ENCODE measurements around the gene HERC2. TPM values are rescaled to one million over a fixed set of nuclear protein-coding genes. Genes with fewer than 3 reads are reported as not detected.

Gene HERC2
- total and polyA plus RNA-seq, 2 of the 4 experiments (the other 2 are of a cell fraction) = 20.8 to 28.9 TPM

DNA sequence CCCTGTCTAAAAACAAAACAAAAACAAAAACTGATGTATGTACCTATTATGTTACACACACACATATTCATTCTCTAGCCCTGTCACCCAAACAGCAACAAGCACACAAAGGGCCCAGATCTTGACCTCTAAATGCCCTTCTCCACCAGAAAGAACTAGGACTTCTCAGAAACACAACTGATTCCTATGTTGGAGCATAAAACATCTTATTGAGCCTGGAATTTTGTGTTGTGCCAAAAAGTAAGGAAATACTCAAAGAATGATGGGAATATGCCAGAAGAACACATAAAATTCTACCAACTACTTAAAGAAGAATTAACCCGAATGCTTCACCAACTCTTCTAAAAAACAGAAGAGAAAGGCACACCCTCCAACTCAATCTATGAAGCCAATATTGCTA lies 156.2 kb downstream of the HERC2 start:
- Histone ChIP-seq H3K4ac (ENCODE audit: low read depth, low read length) (no peak overlapping the region), H3K56ac (ENCODE audit: extremely low read depth, insufficient read depth, low read length) (no peak overlapping the region), H3K4me3 (ENCODE audit: insufficient read depth, low read depth, low read length) (no peak overlapping the region), H3K14ac (replicated peaks; ENCODE audit: low read depth, low read length) (no peak overlapping the region), H3K9me3 (ENCODE audit: control insufficient read depth, insufficient read depth, low read length) (no peaks in the 10 kb centered on the region), H3K4me1 (ENCODE audit: control insufficient read depth, insufficient read depth, low read length) (no peaks in the 10 kb centered on the region), H2AK9ac (replicated peaks; ENCODE audit: low read depth, low read length, poor library complexity) (no peak overlapping the region), H3K27ac (ENCODE audit: insufficient read depth, low read length) (no peak overlapping the region), H2AFZ (replicated peaks; ENCODE audit: low read length, poor library complexity) (no peak overlapping the region), H4K91ac (ENCODE audit: insufficient read depth, low read depth, low read length) (no peak overlapping the region), H2AK5ac (ENCODE audit: low read depth, low read length) (no peak overlapping the region), H2BK120ac (ENCODE audit: low read depth, low read length) (no peak overlapping the region), H3K27me3 (ENCODE audit: control insufficient read depth, insufficient read depth, low read length) (no peaks in the 10 kb centered on the region), H3K23ac (ENCODE audit: low read depth, low read length) (no peak overlapping the region), H4K5ac (ENCODE audit: low read depth, low read length) (no peak overlapping the region), H3K79me1 (ENCODE audit: low read depth in 1 of 2, low read length in 2 of 2) (peaks cover 0 to 3% of the 10 kb centered on the region in 2 experiments; a peak in 2 of 4 replicates), H4K20me1 (ENCODE audit: insufficient read depth, low read length) (no peaks in the 10 kb centered on the region), H3K18ac (ENCODE audit: low read depth, low read length) (no peak overlapping the region), H3K9ac (ENCODE audit: low read depth, low read length) (no peak overlapping the region), H3K36me3 (ENCODE audit: control insufficient read depth, insufficient read depth, low read length) (peaks cover 35% of the 10 kb centered on the region), H3K4me2 (ENCODE audit: low read depth, low read length) (no peak overlapping the region), H2BK15ac (ENCODE audit: low read depth, low read length) (no peak overlapping the region), H2BK5ac (ENCODE audit: low read depth, low read length, poor library complexity, severe bottlenecking) (no peak overlapping the region), H2BK20ac (ENCODE audit: low read depth, low read length) (no peak overlapping the region), H3K9me1 (ENCODE audit: insufficient read depth, low read length) (no peaks in the 10 kb centered on the region; the same call in 1 of the 2 replicates), H4K8ac (ENCODE audit: low read depth in 2 of 2, low read length in 2 of 2) (no peak overlapping the region)
- dilution Hi-C loops (cut with HindIII; ENCODE audit: low sequenced_read_pairs, unreplicated experiment) (no loop called here), in situ Hi-C loops (cut with MboI; ENCODE audit: low sequenced_read_pairs) (no loop called here), intact Hi-C loops (cut with micrococcal nuclease) (loop anchor here (10.0 kb wide), 1 partner anchor 99 kb away; no protein-coding TSS in a partner anchor)
- BruUV-seq (replicated peaks) = no TSS peak
- ChIA-PET POLR2A (ENCODE audit: unreplicated experiment) (no interaction called here), CTCF (no interaction called here)
- WGBS, 2 experiments (ENCODE audit: extremely low coverage in 2 of 2, insufficient read length in 1 of 2) = no CpG with 5 or more reads among the region's 1 CpG
- TF ChIP-seq RAD21 (IDR thresholded peaks at IDR 0.05; ENCODE audit: low read length) (no peak), CHD1 (IDR thresholded peaks at IDR 0.05; ENCODE audit: low read depth, low read length) (no peak), FOS (IDR thresholded peaks at IDR 0.05; ENCODE audit: low read depth, low read length) (no peak), MXI1 (IDR thresholded peaks at IDR 0.05; ENCODE audit: borderline replicate concordance, low read depth, low read length) (no peak), SMC3 (IDR thresholded peaks at IDR 0.05; ENCODE audit: low read depth, low read length) (no peak), POLR2A (IDR thresholded peaks at IDR 0.05; ENCODE audit: low read depth, low read length) (no peak), RFX5 (IDR thresholded peaks at IDR 0.05; ENCODE audit: low read depth, low read length) (no peak), NFE2L2 (IDR thresholded peaks at IDR 0.05; ENCODE audit: low read depth, low read length) (no peak), MAZ (IDR thresholded peaks at IDR 0.05; ENCODE audit: borderline replicate concordance, low read depth, low read length) (no peak), MAFK (IDR thresholded peaks at IDR 0.05; ENCODE audit: low read depth, low read length) (no peak), CEBPB (IDR thresholded peaks at IDR 0.05; ENCODE audit: low read depth, low read length) (no peak)
- TF ChIP-seq, protein P1, sequence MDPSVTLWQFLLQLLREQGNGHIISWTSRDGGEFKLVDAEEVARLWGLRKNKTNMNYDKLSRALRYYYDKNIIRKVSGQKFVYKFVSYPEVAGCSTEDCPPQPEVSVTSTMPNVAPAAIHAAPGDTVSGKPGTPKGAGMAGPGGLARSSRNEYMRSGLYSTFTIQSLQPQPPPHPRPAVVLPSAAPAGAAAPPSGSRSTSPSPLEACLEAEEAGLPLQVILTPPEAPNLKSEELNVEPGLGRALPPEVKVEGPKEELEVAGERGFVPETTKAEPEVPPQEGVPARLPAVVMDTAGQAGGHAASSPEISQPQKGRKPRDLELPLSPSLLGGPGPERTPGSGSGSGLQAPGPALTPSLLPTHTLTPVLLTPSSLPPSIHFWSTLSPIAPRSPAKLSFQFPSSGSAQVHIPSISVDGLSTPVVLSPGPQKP (IDR thresholded peaks at IDR 0.05; ENCODE audit: borderline replicate concordance, low read depth, low read length) = no peak
- TF ChIP-seq, protein P2, sequence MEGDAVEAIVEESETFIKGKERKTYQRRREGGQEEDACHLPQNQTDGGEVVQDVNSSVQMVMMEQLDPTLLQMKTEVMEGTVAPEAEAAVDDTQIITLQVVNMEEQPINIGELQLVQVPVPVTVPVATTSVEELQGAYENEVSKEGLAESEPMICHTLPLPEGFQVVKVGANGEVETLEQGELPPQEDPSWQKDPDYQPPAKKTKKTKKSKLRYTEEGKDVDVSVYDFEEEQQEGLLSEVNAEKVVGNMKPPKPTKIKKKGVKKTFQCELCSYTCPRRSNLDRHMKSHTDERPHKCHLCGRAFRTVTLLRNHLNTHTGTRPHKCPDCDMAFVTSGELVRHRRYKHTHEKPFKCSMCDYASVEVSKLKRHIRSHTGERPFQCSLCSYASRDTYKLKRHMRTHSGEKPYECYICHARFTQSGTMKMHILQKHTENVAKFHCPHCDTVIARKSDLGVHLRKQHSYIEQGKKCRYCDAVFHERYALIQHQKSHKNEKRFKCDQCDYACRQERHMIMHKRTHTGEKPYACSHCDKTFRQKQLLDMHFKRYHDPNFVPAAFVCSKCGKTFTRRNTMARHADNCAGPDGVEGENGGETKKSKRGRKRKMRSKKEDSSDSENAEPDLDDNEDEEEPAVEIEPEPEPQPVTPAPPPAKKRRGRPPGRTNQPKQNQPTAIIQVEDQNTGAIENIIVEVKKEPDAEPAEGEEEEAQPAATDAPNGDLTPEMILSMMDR (conservative IDR thresholded peaks at IDR 0.05; ENCODE audit: low read depth, low read length) = no peak
- TF ChIP-seq, protein P3, sequence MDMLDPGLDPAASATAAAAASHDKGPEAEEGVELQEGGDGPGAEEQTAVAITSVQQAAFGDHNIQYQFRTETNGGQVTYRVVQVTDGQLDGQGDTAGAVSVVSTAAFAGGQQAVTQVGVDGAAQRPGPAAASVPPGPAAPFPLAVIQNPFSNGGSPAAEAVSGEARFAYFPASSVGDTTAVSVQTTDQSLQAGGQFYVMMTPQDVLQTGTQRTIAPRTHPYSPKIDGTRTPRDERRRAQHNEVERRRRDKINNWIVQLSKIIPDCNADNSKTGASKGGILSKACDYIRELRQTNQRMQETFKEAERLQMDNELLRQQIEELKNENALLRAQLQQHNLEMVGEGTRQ (IDR thresholded peaks at IDR 0.05; ENCODE audit: low read depth, low read length) = no peak
- ATAC-seq (ENCODE audit: low read depth) = no peak
- DNase-seq = no peak
